ENCODE measurements around the gene RSPO1. TPM values are rescaled to one million over a fixed set of nuclear protein-coding genes. Genes with fewer than 3 reads are reported as not detected.
A peak's percentile ranks its signal among the peaks of the same experiment; 100 is the strongest.
"Not testable (repeated sequence)": the region's sequence is repeated elsewhere in the genome, so short reads cannot be mapped to it uniquely, and the experiment has no call there.

Gene RSPO1, protein sequence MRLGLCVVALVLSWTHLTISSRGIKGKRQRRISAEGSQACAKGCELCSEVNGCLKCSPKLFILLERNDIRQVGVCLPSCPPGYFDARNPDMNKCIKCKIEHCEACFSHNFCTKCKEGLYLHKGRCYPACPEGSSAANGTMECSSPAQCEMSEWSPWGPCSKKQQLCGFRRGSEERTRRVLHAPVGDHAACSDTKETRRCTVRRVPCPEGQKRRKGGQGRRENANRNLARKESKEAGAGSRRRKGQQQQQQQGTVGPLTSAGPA
- total RNA-seq (2014; rRNA removed; shearing (Covaris generic)) = not detected in 2 replicates

DNA sequence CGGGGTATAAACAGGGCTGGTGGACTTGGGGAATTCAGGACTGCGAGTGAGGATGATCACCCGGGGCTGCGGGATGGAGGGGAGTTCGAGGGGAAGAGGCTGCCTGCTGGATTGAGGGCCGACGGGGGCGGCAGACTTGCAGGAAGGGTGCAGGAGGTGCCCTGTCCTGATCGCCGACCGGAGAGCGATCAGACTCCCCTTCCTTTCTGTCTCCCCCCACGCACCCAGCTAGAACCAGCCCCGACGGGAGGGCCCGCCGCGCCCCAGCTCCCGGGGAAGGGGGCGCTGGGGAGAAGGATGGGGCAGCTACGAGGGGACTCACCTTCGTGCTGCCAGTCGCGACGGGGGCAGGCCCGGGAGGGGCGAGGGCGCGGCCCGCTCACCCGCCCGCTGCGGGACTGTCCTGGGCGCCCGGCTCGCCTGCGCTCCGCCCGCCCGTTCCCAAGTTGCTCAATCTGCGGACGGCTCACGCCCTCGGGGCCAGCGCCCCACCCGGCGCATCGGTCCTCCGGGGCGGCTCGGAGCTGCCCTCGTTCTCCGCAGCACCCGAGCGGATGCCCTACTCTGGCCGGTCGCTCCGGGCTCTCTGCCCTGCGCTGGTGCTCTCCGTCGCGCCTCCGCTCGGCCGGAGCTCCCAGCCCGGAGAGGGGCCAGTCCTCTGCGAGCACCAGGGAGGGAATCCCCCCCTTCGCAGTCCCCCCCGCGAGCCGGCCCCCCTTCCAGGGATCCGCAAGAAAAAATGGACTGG, at the start of gene RSPO1:
RSPO1 (minus strand) TSS at position 649 of the 748 bp plus-strand sequence. CDS start 5,231 bp downstream, outside the sequence.
- no peak for DNase-seq (ENCODE audit: low read depth in 1 of 2, low spot score in 2 of 2)
- H3K36me3 ChIP-seq = no peaks in the 10 kb centered on the region
- H3K27ac ChIP-seq = no peak within 1 kb of the TSS
- 0 out of 2 replicates have a peak within 1 kb of the TSS, but pooled peaks have one; percentile 7 for H3K4me3 ChIP-seq
- peaks cover 100% of the 10 kb centered on the region for H3K27me3 ChIP-seq (replicated peaks)
- H3K9me3 ChIP-seq (replicated peaks) = no peaks in the 10 kb centered on the region
- peaks cover 5% of the 10 kb centered on the region for H3K4me1 ChIP-seq (replicated peaks)

DNA sequence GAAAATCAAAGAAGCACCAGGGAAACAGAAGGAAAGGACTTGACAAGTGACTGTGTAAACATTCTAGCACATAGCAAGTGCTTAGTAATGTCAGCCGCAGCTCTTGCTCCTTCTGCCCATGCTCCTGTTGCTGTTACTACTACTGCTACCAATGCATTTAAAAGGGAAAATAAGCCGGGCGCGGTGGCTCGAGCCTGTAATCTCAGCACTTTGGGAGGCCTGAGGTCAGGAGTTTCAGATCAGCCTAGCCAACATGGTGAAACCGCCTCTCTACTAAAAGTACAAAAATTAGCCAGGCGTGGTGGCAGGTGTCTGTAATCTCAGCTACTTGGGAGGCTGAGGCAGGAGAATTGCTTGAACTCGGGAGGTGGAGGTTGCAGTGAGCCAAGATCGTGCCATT, 49.5 kb upstream of the RSPO1 start:
- not testable (repeated sequence) for H3K4me1 ChIP-seq (replicated peaks); H3K27me3 ChIP-seq (replicated peaks); H3K9me3 ChIP-seq (replicated peaks); H3K27ac ChIP-seq; H3K4me3 ChIP-seq; DNase-seq (ENCODE audit: low read depth in 1 of 2, low spot score in 2 of 2)
- H3K36me3 ChIP-seq = peaks cover 63% of the 10 kb centered on the region

DNA sequence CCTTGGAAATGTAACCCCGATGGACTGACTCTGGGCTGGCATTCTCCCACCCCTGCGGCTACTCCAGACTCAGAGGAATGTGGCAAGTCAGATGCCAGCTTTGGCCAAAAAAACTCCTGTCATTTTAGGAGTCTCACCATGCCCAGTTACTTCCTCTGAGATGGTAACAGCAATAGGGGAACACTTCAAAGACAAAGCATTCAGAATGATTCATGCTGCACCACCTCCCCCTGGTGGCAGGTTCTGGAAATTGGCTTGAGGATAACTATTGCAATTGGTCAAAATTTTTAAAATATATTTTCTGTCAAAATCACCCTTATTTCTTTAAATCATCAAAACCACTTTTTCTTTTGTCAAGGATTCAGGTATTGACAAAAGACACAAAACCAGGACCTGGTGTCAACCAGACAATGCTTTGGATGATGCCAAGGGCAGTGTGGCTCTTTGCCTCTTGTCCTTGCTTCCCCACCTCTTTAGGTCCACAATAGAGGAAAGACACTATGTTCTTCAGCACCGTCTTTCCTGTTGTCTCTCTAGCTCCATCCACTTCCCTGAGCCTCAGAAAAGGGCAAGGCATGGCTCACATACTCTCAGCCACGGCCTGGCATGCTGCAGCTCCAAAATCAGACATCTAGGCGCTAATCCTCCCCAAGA, 47.8 kb upstream of the RSPO1 start:
- no peak overlapping the region for H3K4me3 ChIP-seq
- no peaks in the 10 kb centered on the region for H3K9me3 ChIP-seq (replicated peaks)
- H3K27ac ChIP-seq = no peak overlapping the region
- no peaks in the 10 kb centered on the region for H3K27me3 ChIP-seq (replicated peaks)
- H3K4me1 ChIP-seq (replicated peaks) = no peaks in the 10 kb centered on the region
- peaks cover 49% of the 10 kb centered on the region for H3K36me3 ChIP-seq
- DNase-seq (ENCODE audit: low read depth in 1 of 2, low spot score in 2 of 2) = peak; percentile 58 to 75

DNA sequence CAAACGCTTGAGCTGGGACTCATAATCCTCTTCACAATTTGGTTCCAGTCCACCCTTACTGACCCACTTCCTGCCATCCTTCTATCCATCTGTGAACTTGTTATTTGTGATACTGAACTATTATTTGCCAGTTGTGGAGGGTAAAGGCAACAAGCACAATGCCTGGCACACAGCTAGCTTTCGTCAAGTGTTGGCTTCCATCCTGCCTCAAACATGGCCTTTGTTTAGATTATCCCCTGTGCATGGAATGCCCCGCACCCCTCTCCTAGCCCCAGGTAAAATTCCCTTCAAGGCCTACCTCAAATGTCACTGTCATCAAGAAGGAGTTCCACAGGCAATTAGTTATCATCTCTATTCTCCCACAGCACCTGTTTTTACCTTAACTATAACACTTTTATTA, 46.2 kb upstream of the RSPO1 start:
- H3K27me3 ChIP-seq (replicated peaks) = 0 out of 2 replicates have a peak, but pooled peaks cover 3% of the 10 kb centered on the region
- no peaks in the 10 kb centered on the region for H3K4me1 ChIP-seq (replicated peaks)
- H3K36me3 ChIP-seq = peaks cover 41% of the 10 kb centered on the region
- no peaks in the 10 kb centered on the region for H3K9me3 ChIP-seq (replicated peaks)
- no peak overlapping the region for H3K27ac ChIP-seq
- no peak overlapping the region for H3K4me3 ChIP-seq
- DNase-seq (ENCODE audit: low read depth in 1 of 2, low spot score in 2 of 2) = no peak

DNA sequence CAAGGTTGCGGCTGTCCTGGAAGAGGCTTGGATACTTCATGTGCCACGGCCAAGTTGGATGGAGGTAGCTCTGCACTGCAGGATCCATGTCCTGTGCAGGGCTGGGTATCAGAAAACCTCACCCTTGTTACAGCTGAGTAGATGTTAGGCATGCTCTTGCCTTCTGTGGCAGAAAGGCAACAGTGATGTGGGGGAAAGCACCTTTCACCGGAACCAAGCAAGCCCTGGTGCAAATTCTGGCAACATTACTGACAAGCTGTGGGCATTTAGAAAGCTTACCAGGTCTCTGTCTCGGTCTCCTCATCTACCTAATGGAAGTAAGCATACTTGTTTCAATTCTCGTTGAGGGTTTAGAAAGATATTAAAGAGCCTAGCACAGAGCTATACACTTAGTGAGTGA, 43.1 kb upstream of the RSPO1 start:
- H3K9me3 ChIP-seq (replicated peaks) = no peaks in the 10 kb centered on the region
- H3K27ac ChIP-seq = no peak overlapping the region
- DNase-seq (ENCODE audit: low read depth in 1 of 2, low spot score in 2 of 2) = no peak
- H3K27me3 ChIP-seq (replicated peaks) = peaks cover 24% of the 10 kb centered on the region
- no peaks in the 10 kb centered on the region for H3K4me1 ChIP-seq (replicated peaks)
- peaks cover 16% of the 10 kb centered on the region for H3K36me3 ChIP-seq
- H3K4me3 ChIP-seq = no peak overlapping the region

DNA sequence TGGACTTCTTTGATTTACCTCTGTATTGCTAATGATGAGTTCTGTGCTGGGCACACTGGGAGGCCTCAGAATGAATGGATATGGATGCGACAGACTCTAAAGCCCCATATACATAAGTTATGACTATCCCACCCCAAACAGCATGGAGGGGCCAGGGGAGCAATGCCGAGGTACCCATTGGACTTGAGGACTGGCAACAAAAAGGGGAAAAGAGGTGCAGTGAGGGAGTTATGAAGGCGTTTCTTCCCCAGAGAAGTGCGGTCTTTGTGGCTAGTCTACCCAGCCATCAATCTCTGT, 42.4 kb upstream of the RSPO1 start:
- no peaks in the 10 kb centered on the region for H3K4me1 ChIP-seq (replicated peaks)
- peaks cover 9% of the 10 kb centered on the region for H3K36me3 ChIP-seq
- DNase-seq (ENCODE audit: low read depth in 1 of 2, low spot score in 2 of 2) = no peak
- no peaks in the 10 kb centered on the region for H3K9me3 ChIP-seq (replicated peaks)
- no peak overlapping the region for H3K4me3 ChIP-seq
- peaks cover 29% of the 10 kb centered on the region for H3K27me3 ChIP-seq (replicated peaks)
- H3K27ac ChIP-seq = no peak overlapping the region

DNA sequence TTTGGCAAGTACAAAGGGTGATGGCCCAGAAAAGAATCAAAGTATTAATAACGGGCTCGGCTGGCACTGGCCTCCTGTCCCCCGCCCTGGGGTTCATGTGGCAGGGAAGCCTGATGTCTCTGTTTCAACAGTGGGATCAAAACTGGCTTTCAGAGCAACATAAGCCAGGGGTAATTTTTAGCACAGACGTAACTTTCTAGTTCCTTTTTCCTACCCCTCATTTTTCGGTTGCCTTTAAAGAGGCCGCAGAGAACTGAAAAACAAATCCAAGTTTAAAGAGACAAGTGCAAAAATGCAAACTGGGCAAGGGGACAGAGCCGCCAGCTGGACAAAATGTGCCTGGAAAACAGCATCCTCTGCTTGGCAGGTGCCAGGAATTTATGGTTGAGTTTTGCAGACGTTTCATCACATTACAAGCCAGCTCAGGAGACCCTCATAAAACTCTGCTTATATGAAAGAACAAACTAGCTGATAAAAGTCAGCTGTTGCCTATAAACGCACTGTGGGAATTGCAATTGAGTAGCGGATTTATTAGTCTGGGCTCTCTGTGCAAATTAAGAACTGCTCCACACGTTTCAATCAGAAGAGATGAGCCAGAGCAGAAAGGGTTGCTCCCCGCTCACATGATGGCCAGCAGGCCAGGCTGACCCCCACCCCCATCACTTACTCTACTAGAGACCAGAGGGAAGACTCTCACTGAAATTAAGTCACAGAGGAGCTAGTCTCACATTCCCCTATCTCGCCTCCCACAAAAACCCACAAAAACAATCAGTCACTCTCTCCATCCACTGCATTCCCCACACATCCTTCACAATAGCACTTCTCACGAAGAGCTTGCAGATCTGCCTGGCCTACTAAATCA, 41.8 kb upstream of the RSPO1 start:
- Histone ChIP-seq H3K27ac (no peak overlapping the region), H3K9me3 (replicated peaks) (no peaks in the 10 kb centered on the region), H3K36me3 (peaks cover 5% of the 10 kb centered on the region), H3K4me3 (no peak overlapping the region), H3K27me3 (replicated peaks) (peaks cover 32% of the 10 kb centered on the region), H3K4me1 (replicated peaks) (no peaks in the 10 kb centered on the region)
- no peak for DNase-seq (ENCODE audit: low read depth in 1 of 2, low spot score in 2 of 2)

DNA sequence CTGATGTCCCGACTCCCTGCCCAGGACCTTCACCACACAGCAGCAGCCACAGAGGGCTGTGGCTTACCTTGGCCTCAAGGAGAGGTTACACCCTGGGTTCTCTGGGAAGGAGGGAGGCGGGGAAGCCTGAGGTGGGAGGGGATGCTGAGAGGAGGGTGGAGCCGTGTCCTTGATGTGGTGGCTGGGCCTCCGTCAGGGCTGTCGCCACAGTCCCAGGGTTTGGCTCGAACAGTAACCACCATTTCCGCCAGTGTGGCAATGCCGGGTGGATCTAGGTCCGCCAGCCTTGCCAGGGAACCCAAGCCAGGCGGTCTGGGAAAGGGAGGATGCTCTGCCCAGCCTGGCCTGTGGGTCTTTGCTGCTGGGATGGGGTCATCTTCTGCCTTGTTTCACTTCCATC, 39.2 kb upstream of the RSPO1 start:
- peaks cover 50% of the 10 kb centered on the region for H3K27me3 ChIP-seq (replicated peaks)
- no peak overlapping the region for H3K4me3 ChIP-seq
- H3K4me1 ChIP-seq (replicated peaks) = no peaks in the 10 kb centered on the region
- H3K27ac ChIP-seq = no peak overlapping the region
- no peaks in the 10 kb centered on the region for H3K9me3 ChIP-seq (replicated peaks)
- DNase-seq (ENCODE audit: low read depth in 1 of 2, low spot score in 2 of 2) = no peak
- H3K36me3 ChIP-seq = no peaks in the 10 kb centered on the region

DNA sequence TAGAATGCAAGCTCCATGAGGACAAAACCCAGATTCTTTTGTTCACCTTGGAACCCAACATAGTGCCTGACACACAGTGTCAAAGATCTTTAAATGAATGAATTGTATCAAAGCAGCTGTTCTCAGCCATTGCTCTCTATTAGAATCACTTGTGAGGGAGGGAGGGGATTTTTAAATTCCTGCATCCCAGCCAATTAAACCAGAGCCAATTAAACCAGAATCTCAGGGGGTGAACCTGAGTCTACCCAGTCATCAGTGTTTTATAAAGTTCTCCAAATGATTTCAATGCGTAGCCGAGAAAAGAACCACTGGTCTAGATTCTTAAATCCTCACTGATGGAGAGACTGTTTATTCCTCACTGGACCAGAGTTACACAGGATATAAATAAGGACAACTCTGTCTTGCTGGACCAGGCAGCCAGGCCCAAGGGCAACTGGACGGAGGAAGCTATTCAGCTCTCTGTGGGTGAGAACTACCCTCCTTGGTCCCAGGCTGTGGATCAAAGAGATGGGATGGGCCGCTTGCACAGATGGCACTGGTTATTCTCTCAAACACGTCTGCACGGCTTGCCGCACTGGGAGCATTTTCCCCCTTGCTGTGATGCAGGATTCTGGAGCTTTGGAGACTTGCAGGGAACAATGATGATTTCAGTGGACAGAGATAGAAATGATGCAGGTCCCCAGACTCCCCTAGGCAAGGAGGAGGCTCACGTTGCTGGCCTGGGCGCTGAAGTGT, 37.6 kb upstream of the RSPO1 start:
- no peaks in the 10 kb centered on the region for H3K36me3 ChIP-seq
- DNase-seq (ENCODE audit: low read depth in 1 of 2, low spot score in 2 of 2) = no peak
- H3K9me3 ChIP-seq (replicated peaks) = no peaks in the 10 kb centered on the region
- no peak overlapping the region for H3K27ac ChIP-seq
- peaks cover 66% of the 10 kb centered on the region for H3K27me3 ChIP-seq (replicated peaks)
- no peaks in the 10 kb centered on the region for H3K4me1 ChIP-seq (replicated peaks)
- no peak overlapping the region for H3K4me3 ChIP-seq

DNA sequence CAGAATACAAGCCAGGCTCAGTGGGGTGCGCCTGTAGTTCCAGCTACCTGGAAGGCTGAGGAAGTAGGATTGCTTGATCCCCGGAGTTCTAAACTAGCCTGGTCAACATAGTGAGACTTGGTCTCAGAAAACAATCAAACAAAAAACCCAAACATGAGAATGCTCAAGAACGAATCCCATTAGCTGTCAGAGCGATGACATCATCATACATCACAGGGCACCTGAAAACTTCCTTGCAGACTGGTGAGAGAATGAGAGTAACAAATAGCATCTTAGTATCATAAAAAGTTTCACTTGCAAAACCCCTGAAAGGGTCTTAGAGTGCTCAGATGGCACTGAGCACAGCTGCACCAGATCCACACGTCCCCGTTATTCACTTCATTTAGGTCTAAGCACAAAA, 36.6 kb upstream of the RSPO1 start:
- Histone ChIP-seq H3K4me1 (replicated peaks) (no peaks in the 10 kb centered on the region), H3K27me3 (replicated peaks) (peaks cover 70% of the 10 kb centered on the region), H3K27ac (no peak overlapping the region), H3K36me3 (no peaks in the 10 kb centered on the region), H3K9me3 (replicated peaks) (no peaks in the 10 kb centered on the region), H3K4me3 (no peak overlapping the region)
- no peak for DNase-seq (ENCODE audit: low read depth in 1 of 2, low spot score in 2 of 2)

DNA sequence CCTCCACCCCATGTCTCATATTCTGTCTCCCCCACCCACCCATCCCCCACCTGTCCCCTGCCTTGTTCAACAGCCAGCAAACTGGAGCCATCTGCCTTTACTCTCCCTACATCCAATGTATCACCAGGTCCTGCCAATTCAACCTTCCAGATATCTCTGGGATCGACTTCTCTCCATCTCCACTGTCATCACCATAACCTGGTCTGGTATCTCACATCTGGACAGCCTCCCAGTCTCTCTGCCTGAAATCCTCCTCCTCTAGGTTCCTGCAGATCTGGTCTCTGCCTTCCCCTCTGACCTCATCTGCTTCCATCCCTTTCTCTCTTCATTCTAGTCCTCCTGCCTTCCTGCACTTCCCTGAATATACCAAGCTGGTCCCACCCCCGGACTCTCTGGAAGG, 35.4 kb upstream of the RSPO1 start:
- no peak for DNase-seq (ENCODE audit: low read depth in 1 of 2, low spot score in 2 of 2)
- Histone ChIP-seq H3K27ac (no peak overlapping the region), H3K4me3 (no peak overlapping the region), H3K36me3 (no peaks in the 10 kb centered on the region), H3K9me3 (replicated peaks) (no peaks in the 10 kb centered on the region), H3K4me1 (replicated peaks) (no peaks in the 10 kb centered on the region), H3K27me3 (replicated peaks) (peaks cover 69% of the 10 kb centered on the region)

DNA sequence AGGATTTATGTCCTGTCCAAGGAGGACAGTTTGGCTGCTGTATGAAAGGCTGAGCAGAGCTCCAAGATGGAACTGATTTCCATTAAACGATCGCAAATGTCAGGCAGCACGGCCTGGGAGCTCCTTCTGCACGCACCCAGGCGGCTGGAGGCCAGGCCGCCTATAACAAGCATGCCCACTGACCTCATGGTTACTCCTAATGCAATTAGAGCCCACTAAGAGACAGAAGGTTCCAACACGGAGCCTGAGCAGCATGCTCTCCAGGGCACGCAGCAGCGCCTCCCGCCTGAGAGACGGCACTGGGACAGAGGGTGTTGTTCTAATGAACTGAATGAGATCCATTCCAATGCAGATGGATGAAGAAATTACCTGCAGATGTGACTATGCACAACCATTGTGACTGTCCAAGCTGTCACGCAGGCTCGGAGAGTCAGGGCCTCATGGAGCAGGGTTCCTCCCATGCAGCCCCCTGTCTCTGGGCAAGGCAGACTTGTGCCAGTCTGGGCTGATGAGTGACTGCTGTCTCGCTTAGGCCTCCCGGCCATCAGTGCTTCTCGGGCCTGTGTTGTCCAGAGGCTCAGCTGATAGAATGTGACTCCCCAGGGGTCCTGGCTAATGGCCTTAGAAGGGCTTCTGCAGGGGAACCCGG, 32.5 kb upstream of the RSPO1 start:
- H3K4me1 ChIP-seq (replicated peaks) = no peaks in the 10 kb centered on the region
- H3K36me3 ChIP-seq = no peaks in the 10 kb centered on the region
- H3K27me3 ChIP-seq (replicated peaks) = peaks cover 46% of the 10 kb centered on the region
- H3K4me3 ChIP-seq = no peak overlapping the region
- no peak for DNase-seq (ENCODE audit: low read depth in 1 of 2, low spot score in 2 of 2)
- H3K9me3 ChIP-seq (replicated peaks) = no peaks in the 10 kb centered on the region
- H3K27ac ChIP-seq = no peak overlapping the region
